Lower leg skin (tissue), 4 donors: Measurements from ENCODE around the gene ELAPOR2. TPM values are rescaled to one million over a fixed set of nuclear protein-coding genes. Genes with fewer than 3 reads are reported as not detected.

Experiments
- DNase-seq, 2 donors: peaks; one replicate each; pipeline ENCODE4 v3.0.0-alpha.2; 2019; ENCODE audit warnings: low spot score in 2 of 2
- H3K4me3 ChIP-seq: fragments of 200-600 bp; sonication (generic); 2 replicates; pipeline ENCODE4 v1.5.1; 2017; ENCODE audit warnings: mild to moderate bottlenecking, low read depth; ENCODE audit not compliant: poor library complexity, severe bottlenecking
- CTCF ChIP-seq, 3 donors: fragments of 450-650 bp; IDR thresholded peaks; one replicate each; pipeline ENCODE4 v1.5.1; 2016; ENCODE audit warnings: antibody characterized with exemption in 3 of 3, mild to moderate bottlenecking in 3 of 3, moderate library complexity in 2 of 3
- POLR2A ChIP-seq, 2 donors: fragments of 450-650 bp; IDR thresholded peaks; one replicate each; pipeline ENCODE4 v1.6.1; 2016 to 2017; ENCODE audit warnings: antibody characterized with exemption in 2 of 2, mild to moderate bottlenecking in 1 of 2, moderate library complexity in 1 of 2
- whole genome bisulfite sequencing, 2 donors: methylation state at CpG; one replicate each; pipeline ENCODE4 v1.1.5; 2018; 5-methylcytosine and 5-hydroxymethylcytosine counted together
- intact Hi-C: fragments of 100-400 bp; cut with DNase I; formaldehyde crosslinking; loops from one replicate; pipeline ENCODE4 v1.15.0; 2023; ENCODE audit warnings: low total_unique reads
- total RNA-seq, 4 donors: library from RNA; depleted of rRNA; stranded (reverse); fragments of >200 nt; gene quantifications; one replicate each; pipeline ENCODE4 v1.1.0, GENCODE V29; 2016

The ELAPOR2 gene
- total RNA-seq, 4 donors from 2014 or later: 2.4 to 11.0 (median 6.1) TPM

- no peak overlapping the region for H3K4me3 ChIP-seq
- intact Hi-C loops: no loop called here
- no peak for DNase-seq
- 92% methylated on average over 5 of the region's 5 CpGs for WGBS, 2 donors
- TF ChIP-seq POLR2A (IDR thresholded peaks at IDR 0.05) (no peak), CTCF (IDR thresholded peaks at IDR 0.05) (no peak)
Measured at GRCh38 chr7:87082675-87083074, 23.2 kb upstream of the ELAPOR2 start.

GRCh38 chr7:87075671-87076404 is 16.4 kb upstream of the ELAPOR2 start:
- no peak overlapping the region for H3K4me3 ChIP-seq
- TF ChIP-seq POLR2A (IDR thresholded peaks at IDR 0.05) (no peak), CTCF (IDR thresholded peaks at IDR 0.05) (no peak)
- intact Hi-C loops: no loop called here
- DNase-seq: no peak
- WGBS, 2 donors: 55 to 61% methylated on average over 2 of the region's 2 CpGs

GRCh38 chr7:87067788-87068187 is 8.3 kb upstream of the ELAPOR2 start:
- no peak overlapping the region for H3K4me3 ChIP-seq
- intact Hi-C loops: no loop called here
- no peak for TF ChIP-seq POLR2A (IDR thresholded peaks at IDR 0.05)
- TF ChIP-seq CTCF (IDR thresholded peaks at IDR 0.05): no peak
- no peak for DNase-seq

GRCh38 chr7:87060288-87060537 is 759 bp upstream of the ELAPOR2 start:
- H3K4me3 ChIP-seq: no peak overlapping the region
- no peak for DNase-seq
- TF ChIP-seq POLR2A (IDR thresholded peaks at IDR 0.05) (no peak), CTCF (IDR thresholded peaks at IDR 0.05) (no peak)
- intact Hi-C loops: no loop called here
- WGBS, 2 donors: 63 to 65% methylated on average over 2 of the region's 2 CpGs

- WGBS, 2 donors: 1% methylated on average over 19 of the region's 40 CpGs
- TF ChIP-seq POLR2A (IDR thresholded peaks at IDR 0.05) (no peak), CTCF (IDR thresholded peaks at IDR 0.05) (no peak)
- peak overlapping the region; percentile 54 for H3K4me3 ChIP-seq
- peak in 1 of 2 donors; percentile 84 for DNase-seq
- intact Hi-C loops: no loop called here
Measured at GRCh38 chr7:87058744-87059524, 520 bp downstream of the ELAPOR2 start.
